Embryonic facial prominence (tissue), 1 donor: Measurements from ENCODE around the gene ATP6V1D.
"Not testable (repeated sequence)": the region's sequence is repeated elsewhere in the genome, so short reads cannot be mapped to it uniquely, and the experiment has no call there.

ENCODE experiments used
- DNase-seq: peaks from one replicate; pipeline ENCODE4 v3.0.0-alpha.2; 2016; ENCODE audit errors: extremely low spot score

ATP6V1D gene

DNA sequence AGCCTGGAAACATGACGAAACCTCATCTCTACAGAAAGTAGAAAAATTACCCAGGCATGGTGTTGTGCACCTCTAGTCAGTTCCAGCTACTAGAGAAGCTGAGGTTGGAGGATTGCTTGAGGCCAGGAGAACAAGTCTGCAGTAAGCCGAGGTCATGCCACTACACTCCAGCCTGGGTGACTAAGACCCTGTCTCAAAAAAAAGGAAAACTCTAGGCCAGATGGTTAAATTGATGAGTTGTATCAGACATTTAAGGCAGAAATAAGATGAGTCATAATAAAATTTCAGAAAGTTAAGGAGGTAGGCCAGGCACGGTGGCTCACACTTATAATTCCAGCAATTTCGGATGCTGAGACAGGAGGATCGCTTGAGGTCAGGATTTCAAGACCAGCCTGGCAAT, 11.2 kb upstream of the ATP6V1D start:
- no peak for DNase-seq

DNA sequence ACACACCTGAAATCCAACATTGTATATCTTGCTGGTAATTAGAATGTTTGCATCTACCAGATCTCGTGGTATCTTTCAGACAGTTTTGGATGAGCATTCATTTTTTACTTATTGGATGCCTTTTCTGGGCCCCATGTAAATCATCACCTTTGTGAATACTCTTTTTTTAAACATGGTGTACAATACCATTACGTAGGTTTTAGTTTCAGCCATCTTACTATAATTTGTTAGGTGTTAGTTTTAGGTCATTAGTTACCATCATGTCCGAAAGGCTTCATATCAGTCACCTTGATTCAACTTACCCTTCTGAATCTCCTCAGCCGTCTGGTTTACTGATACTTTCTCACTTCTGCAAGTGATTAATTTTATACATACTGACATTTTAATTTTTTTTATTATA, 5.9 kb upstream of the ATP6V1D start:
- DNase-seq = no peak

DNA sequence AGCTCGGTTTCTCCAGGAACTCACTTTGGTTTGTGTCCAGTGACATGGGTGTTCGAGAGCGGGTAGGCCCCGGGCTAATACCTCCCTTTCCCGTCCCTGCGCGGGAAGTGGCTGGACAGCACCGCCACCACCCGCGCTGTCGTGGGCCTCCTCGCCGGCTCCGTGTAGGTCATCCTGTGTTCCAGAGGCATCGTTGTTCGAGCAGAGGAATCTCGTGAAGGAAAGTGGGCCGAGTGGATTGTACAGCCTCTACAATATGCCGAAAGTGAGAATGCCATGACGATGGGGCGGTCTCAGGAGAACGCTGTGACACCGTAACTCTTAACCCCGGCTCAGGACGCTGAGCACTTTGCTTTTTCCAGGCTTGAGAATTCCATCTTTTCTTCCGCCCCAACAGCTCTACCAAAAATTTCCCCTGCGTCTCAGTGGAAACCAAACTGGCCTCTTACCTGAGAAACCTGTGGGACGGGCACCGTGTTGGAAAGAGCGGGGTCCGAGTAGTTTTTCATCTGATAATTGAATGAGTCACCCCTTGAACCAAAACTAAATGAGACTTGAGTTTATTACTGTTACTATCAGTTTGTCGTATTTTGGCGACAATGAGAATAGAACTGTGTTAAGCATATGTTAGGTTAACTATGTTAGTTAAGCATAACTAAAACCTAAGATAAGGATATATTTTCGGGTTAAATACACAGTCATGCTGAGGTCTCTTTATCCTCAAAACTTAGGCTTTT, 1.0 kb upstream of the ATP6V1D start:
- DNase-seq = no peak

DNA sequence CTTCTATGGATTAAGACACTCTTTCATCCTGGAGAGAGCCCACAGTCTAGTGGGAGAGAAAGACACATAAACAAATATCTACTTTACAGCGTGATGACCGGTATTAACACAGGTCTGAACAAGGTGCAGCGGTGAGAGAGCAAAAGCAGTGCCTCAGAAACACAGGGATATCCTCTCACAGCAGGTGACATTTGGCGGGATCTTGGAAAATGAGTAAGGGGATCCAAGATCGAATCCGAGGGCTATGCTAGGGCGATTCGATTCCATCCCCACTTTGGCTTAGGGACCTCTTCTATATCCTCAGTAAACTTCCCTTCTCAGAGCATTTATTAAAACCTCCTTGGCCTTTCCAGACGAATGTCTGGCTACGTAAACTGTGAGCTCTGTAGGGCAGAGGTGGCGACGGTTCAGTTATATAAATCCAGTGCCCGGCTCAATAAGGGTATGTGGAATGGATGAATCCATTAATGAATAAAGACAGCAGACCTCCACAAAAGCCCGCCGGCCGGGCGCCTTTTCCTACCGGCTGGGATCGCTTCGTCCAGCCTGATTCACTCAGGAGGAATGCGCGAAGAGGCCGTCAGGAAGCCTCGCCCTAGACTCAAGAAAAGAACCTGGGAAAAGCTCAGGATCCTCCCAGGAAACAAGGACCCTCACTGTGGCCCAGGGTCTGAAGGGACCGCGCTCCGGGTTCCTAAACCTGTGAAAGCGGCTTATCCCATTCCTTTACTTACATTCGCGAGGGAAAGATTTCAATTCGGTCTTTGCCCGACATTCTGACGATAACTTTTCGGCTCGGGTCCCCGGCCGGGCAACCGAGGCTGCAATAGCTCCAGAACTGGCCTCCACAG, 455 bp downstream of the ATP6V1D start:
- no peak for DNase-seq

DNA sequence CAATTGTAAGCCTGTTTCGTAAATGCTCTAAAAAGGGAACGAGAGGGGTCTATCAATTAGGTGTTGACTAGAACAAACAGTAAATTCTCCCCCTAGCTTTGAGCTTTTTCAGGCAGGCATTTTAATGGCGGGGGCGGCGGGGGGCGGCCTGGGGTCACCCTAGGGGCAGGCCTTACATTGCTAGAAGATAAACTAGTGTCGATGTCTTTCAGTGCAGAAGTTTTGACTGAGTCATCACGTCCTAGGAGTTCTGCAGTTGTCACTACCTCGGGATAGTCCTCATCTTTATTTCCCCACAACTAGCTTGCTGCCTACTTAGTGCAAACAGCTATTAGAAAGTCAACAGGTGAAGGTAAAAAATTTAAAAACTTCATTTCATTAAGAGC, 1.6 kb downstream of the ATP6V1D start:
- no peak for DNase-seq

DNA sequence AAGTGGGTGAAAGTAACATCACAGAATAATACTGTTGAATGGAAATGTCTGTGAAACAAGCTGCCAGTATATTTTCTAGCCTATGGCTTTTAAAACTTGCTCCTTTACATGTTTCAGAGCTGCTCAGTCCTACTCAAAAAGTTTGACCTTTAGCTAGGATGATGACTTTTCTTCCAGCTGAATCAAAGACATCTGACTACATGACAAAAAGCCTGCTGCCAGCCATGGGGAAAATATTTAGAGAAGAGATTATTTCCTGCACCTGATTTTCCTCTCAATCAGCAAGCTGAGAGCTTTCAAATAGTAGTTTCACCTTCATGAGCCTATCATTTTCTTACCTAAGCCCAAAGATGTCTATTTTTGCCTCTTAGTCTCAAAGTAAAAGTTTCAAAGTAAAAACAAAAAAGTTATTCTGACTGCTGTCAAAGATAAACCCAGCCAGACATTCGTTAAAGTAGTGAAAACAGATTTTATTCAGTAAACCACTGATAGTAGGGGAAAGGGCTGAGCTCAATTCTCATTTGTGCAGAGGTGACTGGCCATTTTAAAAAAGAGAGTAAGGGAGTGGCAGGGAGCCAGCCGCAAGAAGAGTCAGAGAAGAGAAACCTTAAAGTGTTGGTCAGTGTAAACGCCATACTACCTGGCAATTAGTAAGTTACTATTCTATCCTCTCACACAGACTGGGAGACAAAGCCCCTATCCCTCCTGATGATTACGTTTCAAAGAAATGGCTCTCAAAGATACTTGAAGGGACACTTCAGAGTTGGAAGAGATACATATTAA, 2.2 kb downstream of the ATP6V1D start:
- no peak for DNase-seq

DNA sequence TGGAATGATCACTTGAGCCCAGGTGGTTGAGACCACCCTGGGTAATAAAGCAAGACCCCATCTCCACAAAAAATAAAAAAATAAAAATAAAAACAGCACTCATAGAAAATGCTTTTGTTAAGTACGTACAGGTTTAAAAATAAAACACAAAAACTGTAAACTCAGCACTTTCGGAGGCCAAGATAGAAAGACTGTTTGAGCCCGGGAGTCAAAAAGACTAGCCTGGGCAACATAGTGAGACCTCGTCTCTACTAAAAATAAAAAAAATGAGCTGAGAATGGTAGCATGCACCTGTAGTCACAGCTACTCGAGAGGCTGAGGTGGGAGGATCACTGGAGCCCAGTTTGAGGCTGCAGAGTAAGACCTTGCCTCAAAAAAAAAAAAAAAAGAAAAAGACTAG, 7.5 kb downstream of the ATP6V1D start:
- no peak for DNase-seq

DNA sequence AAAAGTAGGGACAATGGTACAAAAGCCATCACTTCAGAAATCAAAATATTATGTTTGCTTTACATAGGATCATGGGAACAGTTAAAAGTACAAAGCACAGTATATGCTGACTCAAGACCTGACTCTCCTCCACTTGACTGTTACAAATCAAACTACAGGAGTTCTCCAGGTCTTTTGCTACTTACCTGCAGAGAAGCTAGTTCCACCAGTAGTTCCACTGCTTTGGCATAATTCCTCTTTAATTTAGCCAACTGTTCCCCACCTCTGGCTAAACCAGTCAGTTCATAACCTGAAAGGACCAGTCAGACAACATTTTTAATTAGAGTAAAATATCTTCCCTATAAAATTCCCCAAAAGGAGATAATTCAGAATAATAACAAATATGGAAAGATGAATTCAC, 14.0 kb downstream of the ATP6V1D start:
- no peak for DNase-seq

DNA sequence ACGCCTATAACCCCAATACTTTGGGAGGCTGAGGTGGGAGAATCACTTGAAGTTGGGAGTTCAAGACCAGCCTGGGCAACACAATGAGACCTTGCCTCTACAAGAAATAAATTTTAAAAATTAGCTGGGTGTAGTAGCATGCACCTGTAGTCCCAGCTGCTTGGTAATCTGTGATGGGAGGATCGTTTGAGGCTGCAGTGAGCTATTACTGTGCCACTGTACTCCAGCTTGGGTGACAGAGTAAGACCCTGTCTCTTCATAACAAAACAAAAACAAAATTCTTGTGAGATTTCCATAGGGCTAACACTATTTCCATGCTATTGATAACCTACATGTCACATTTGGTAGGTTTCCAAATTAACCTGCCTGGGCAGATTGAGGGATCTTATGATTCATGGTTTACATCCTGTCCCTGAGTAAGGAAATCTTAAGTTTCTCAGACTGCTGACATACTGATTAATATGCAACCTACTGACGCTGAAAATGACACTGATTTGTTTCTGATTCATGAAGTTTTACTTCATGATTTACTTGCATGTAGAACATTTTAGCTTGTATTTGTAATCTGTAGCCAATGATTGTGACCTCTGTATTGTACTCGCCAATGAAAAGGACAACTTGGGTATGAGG, 15.9 kb downstream of the ATP6V1D start:
- DNase-seq = no peak

DNA sequence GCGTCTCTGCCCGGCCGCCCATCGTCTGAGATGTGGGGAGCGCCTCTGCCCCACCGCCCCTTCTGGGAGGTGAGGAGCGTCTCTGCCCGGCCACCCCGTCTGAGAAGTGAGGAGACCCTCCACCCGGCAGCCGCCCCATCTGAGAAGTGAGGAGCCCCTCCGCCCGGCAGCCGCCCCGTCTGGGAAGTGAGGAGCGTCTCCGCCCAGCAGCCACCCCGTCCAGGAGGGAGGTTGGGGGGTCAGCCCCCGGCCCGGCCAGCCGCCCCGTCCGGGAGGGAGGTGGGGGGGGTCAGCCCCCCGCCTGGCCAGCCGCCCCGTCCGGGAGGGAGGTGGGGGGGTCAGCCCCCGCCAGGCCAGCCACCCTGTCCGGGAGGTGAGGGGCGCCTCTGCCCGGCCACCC, 18.4 kb downstream of the ATP6V1D start:
- not testable (repeated sequence) for DNase-seq

DNA sequence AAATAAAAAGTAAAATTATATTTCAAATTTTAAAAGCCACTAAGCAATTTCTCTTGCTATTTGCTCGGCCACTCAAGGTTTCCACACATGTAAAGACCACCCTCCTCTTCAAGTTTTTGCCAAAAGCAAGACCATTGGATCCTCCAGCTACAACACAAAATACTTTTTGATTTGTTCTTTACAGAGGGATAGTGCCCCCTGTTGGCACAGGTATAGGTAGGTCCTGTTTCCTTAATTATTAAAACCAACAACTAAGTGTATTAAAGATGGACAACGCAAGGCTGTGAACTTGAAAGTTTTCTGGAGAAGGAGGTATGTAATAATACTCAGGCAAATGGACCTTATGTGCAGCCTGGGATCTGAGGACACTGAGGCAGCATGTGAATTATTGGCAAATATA, 23.8 kb downstream of the ATP6V1D start:
- DNase-seq = no peak

DNA sequence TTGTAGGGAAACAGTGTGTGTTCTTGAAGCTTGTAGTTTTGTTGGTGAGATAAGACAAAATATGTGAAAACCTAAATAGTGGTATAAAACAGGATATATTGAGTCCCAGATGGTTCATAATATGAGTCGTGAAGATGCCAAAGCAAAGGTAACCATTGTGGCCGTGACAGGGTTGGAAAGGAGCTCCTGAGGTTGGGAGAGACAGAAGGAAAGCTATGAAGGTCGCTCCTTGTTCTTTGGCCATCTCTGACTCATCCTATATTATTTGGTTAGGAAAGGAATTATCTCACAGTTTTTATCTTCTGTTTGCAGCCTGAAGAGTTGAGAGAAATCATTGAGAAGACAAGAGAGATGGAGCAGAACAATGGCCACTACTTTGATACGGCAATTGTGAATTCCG, 27.1 kb downstream of the ATP6V1D start:
- no peak for DNase-seq

DNA sequence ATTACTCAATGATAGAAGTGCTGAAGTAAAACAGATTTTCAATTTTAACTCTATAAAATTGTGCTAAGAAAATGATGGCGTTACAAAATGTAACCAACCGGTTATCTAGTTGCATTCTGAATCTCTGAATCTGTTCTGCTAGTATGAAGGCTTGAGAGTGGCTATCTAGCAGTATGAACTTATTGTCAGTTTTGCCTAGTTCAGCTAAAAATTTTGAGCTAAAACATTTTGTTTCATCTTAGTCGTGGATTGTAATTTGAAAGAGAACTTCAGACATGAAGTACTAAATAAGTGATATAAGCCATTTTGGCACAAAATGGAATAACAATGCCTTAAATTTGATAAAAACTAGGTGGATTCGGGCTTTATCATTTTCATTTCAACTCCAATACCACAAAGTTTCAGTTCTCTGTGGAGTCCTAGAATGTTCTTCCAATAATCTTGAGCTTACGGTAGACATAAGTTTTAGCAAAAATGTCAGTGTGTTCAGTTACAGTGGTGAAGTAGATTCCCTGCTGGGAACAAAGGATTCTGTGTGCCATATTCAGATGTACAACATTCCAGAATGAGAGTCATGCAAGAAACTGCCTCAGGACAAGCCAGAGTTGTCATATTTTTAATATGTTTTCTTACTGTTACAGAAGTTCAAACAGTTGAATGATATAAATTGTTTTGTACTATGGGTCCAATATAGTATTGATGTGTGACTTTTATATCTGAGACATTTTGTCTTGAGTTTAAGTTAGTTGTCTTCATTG, 28.1 kb downstream of the ATP6V1D start:
- DNase-seq = no peak

DNA sequence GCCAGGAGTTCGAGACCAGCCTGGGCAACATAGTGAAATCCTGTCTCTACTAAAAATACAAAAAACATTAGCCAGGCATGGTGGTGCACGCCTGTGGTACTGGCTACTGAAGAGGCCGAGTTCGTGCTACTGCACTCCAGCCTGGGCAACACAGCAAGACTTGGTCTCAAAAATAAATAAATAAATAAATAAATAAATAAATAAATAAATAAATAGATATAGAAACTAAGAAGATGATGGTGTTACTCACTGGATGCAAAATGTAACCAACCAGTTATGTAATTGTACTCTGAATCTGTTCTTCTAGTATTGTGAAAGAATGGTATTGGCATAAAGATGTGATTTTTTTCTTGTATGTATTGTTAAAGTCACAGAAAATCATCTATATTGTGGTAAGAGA, 29.9 kb downstream of the ATP6V1D start:
- DNase-seq = not testable (repeated sequence)

DNA sequence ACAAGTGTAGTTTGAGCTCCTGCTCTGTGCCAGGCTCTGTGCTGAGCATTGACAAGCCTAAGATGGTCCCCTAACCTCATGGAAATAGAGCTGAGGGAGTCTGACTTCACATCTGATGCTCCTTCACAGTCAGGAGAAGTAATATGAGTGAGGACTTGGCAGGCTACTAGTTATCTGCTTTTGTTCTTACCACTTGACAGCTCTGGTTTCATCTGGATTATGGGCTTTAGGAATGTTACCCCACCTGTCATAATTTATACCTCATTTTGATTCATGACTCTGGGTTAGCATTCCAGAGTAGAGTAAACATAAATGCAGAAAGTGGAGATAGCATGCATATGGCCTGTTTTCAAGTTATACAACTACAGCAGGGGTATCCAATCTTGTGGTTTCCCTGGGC, 40.5 kb downstream of the ATP6V1D start:
- DNase-seq = no peak

DNA sequence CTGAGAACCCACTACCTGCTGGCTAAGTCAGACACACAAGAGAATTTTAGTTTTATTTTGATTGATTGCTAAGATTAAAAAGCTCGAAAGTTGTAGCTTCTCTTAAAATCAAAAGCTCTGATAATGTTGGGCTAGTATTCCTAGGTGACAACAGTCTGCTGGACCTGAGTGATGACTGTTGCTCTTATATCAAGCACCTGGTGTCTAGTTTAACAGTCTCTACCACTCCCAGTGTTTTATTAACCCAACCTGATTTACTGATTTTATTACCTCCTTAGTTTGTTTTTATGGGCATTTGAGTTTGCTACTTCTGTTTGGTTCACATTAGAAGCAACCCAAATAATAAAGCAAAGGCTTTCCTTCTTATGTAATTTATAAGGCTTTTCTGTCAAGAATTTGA, 41.8 kb downstream of the ATP6V1D start:
- no peak for DNase-seq

DNA sequence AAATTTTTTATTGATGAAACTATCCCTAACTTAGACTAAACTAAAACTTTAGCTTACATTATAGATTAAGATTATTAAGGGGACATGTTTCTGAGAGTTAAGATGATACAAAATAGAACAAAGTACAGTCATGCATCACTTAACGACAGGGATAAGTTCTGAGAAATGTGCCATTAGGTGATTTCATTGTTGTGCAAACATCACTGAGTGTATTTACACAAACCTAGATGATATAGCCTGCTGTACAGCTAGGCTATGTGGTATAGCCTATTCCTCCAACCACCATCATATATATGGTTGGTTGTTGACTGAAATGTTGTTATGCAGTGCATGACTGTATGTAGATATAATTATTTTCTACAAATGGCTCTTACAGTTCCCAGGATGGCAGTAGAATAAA, 46.5 kb downstream of the ATP6V1D start:
- DNase-seq = no peak

DNA sequence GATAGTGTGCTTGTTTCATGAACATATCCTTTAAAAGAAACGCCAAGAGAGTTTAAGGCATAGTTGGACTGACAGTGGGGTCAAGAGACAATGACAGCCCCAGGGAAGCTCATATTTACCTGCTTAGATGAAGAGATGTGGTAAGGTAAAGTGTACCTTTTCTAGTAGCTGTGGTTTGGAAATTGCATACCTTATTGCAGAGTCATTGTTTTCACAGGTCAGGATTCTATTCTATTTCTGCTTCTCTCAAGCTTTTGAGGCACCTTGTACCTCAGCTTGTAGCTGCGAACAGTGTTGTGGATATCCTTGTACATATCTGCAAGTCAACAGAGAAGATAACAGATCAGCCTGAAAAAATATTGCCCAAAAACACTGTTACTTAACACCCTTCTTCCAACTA, 47.7 kb downstream of the ATP6V1D start:
- DNase-seq = no peak
